Upper lobe of right lung (tissue), 1 donor: ENCODE measurements around the gene UPK1B. TPM values are rescaled to one million over a fixed set of nuclear protein-coding genes. Genes with fewer than 3 reads are reported as not detected.
"Not testable (repeated sequence)": the region's sequence is repeated elsewhere in the genome, so short reads cannot be mapped to it uniquely, and the experiment has no call there.

Experiments
- ATAC-seq: fragments of 200-7000 bp; cut with Tn5 transposase; one replicate; pipeline ENCODE4 v1.9.1; 2020; ENCODE audit warnings: mild to moderate bottlenecking, moderate library complexity
- DNase-seq: peaks from one replicate; pipeline ENCODE4 v3.0.0-alpha.2; 2020
- H3K27ac ChIP-seq: fragments of 200-600 bp; one replicate; pipeline ENCODE4 v1.8.0; 2022
- H3K27me3 ChIP-seq: fragments of 200-600 bp; one replicate; pipeline ENCODE4 v1.8.0; 2022; ENCODE audit warnings: mild to moderate bottlenecking
- H3K36me3 ChIP-seq: fragments of 200-600 bp; one replicate; pipeline ENCODE4 v1.8.0; 2022
- H3K4me1 ChIP-seq: fragments of 200-600 bp; one replicate; pipeline ENCODE4 v1.8.0; 2022
- H3K4me3 ChIP-seq: fragments of 200-600 bp; one replicate; pipeline ENCODE4 v1.8.0; 2022; ENCODE audit warnings: mild to moderate bottlenecking
- H3K9me3 ChIP-seq: fragments of 200-600 bp; one replicate; pipeline ENCODE4 v1.8.0; 2022
- intact Hi-C: fragments of 100-400 bp; cut with DNase I; formaldehyde crosslinking; loops from one replicate; pipeline ENCODE4 v1.11.0; 2022
- total RNA-seq: library from RNA; stranded (reverse); fragmentation: NEBNext Ultra II Directional; extraction: Animal tissue kit (Norgen Biotek cat#: 25700); gene quantifications from one replicate; pipeline ENCODE4 v1.2.1, GENCODE V29; 2021
- TF ChIP-seq, protein P1 (sequence below): fragments of 200-600 bp; IDR thresholded peaks from one replicate; pipeline ENCODE4 v1.8.0; 2022; ENCODE audit warnings: antibody characterized with exemption
- donor health status: DM: no; HTN: yes; CAD: no; lungs with severe emphysema.

Gene UPK1B
- total RNA-seq, 1 donor from 2014 or later, result 5.4 TPM

DNA sequence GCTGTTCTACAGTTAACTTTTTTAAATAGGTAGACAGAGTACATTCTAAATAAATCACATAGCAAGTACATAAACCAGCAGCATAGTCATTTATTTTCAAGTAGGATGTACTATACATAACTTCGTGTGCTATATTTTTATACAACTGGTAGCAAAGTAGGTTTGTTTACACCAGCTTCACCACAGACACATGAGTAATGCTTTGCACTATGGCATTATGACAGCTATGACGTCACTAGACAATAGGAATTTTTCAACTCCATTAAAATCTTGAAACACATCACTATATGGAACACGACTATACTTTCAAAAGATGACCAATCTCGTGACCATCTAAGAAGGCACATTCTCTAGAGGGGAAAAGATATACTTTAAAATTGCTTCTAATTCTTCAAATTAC, 23.9 kb upstream of the UPK1B start:
- no peak overlapping the region for H3K27ac ChIP-seq
- no peaks in the 10 kb centered on the region for H3K4me1 ChIP-seq
- H3K36me3 ChIP-seq, result no peaks in the 10 kb centered on the region
- TF ChIP-seq, protein P1, sequence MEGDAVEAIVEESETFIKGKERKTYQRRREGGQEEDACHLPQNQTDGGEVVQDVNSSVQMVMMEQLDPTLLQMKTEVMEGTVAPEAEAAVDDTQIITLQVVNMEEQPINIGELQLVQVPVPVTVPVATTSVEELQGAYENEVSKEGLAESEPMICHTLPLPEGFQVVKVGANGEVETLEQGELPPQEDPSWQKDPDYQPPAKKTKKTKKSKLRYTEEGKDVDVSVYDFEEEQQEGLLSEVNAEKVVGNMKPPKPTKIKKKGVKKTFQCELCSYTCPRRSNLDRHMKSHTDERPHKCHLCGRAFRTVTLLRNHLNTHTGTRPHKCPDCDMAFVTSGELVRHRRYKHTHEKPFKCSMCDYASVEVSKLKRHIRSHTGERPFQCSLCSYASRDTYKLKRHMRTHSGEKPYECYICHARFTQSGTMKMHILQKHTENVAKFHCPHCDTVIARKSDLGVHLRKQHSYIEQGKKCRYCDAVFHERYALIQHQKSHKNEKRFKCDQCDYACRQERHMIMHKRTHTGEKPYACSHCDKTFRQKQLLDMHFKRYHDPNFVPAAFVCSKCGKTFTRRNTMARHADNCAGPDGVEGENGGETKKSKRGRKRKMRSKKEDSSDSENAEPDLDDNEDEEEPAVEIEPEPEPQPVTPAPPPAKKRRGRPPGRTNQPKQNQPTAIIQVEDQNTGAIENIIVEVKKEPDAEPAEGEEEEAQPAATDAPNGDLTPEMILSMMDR, result no peak
- H3K9me3 ChIP-seq, result no peaks in the 10 kb centered on the region
- intact Hi-C loops, result no loop called here
- DNase-seq (no peak), ATAC-seq (no peak)
- no peak overlapping the region for H3K4me3 ChIP-seq
- H3K27me3 ChIP-seq, result no peaks in the 10 kb centered on the region

DNA sequence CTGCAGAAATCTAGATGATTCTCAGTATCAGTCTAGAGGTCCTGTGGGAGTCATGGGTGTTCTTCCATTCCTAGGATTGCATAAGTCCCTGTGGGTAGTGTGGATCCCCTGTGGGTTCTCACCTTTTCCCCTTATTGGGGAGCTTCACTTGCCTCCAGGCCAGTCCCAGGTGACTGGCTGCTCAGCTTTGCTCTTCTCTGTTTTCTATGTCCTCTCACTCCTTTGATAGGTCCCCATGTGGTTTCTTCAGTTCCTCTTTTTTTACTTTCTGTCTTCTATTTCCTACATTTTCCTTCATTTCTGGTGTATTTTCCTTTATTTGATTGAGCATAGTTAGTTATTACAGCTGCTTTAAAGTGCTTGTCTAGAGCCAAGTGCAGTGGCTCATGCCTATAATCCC, 16.5 kb upstream of the UPK1B start:
- intact Hi-C loops, result no loop called here

DNA sequence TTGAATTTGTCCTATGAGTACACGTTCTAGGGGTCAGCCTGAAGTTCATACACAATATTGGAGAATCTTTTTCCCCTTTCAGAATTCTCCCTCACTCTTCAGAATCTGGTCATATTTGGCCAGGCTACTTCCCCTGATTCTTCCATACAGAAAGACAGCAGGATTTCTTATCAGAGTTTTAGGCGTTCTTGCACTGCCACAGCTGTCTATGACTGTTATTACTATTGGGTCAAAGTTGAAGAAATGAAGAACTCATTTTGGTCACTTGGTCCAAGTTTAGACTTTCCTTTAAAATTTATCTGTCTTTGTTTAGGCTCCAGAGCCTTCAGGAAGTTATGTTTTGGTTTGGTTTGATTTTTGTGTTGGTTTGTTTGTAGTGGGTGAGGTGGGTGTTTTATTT, 15.4 kb upstream of the UPK1B start:
- H3K4me3 ChIP-seq, result no peak overlapping the region
- TF ChIP-seq, protein P1, result no peak
- DNase-seq, result no peak

More for the DNA sequence above, 16.5 kb upstream of the UPK1B start:
- DNase-seq (no peak), ATAC-seq (no peak)
- Histone ChIP-seq H3K27me3 (no peaks in the 10 kb centered on the region), H3K36me3 (no peaks in the 10 kb centered on the region), H3K9me3 (no peaks in the 10 kb centered on the region), H3K4me3 (no peak overlapping the region), H3K4me1 (no peaks in the 10 kb centered on the region), H3K27ac (no peak overlapping the region)
- TF ChIP-seq, protein P1, result no peak

DNA sequence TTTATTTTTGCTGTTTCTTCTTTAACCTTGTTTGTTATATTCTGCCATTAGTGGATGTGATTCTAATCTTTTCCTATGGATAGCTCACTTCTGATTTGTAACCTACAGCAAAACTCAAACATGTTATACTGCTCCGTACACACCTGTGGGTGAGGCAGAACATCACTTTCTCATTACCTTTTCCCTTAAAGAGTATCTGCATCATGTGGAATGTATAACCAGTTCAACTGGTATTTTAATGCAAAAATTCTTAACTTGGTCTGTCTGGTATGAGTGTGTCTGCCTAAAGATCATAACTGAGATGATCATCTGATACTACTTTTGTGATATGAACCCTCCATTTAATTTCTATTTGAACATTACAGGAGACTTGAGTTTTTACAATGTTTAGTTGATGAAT, 13.0 kb upstream of the UPK1B start:
- Histone ChIP-seq H3K4me3 (no peak overlapping the region), H3K27me3 (no peaks in the 10 kb centered on the region), H3K4me1 (no peaks in the 10 kb centered on the region), H3K36me3 (no peaks in the 10 kb centered on the region), H3K27ac (no peak overlapping the region), H3K9me3 (no peaks in the 10 kb centered on the region)
- ATAC-seq (no peak), DNase-seq (no peak)
- intact Hi-C loops, result no loop called here
- TF ChIP-seq, protein P1, result no peak

More for the DNA sequence above, 15.4 kb upstream of the UPK1B start:
- no peak for ATAC-seq
- Histone ChIP-seq H3K36me3 (no peaks in the 10 kb centered on the region), H3K4me1 (no peaks in the 10 kb centered on the region), H3K27ac (no peak overlapping the region), H3K27me3 (no peaks in the 10 kb centered on the region), H3K9me3 (no peaks in the 10 kb centered on the region)
- intact Hi-C loops, result no loop called here

DNA sequence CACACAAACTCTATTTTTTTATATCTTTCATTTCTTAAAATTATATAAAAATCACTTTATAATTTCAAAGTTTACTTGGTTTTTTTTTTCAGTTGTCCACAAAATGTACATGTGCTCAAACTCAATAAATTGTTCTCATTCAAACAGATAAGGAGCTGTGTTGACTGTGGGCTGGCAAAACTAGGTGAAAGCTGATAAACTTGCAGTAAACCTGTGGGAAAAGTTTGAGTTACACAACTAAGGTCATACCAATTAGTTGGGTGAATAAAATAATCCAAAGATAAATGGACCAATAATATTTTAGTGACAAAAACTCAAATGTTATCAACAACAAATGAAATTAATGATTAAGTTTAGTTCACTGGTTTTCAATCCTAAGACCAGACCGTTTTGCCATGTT, 12.6 kb upstream of the UPK1B start:
- intact Hi-C loops, result no loop called here
- Histone ChIP-seq H3K4me3 (no peak overlapping the region), H3K27ac (no peak overlapping the region), H3K36me3 (no peaks in the 10 kb centered on the region), H3K4me1 (no peaks in the 10 kb centered on the region), H3K9me3 (no peaks in the 10 kb centered on the region), H3K27me3 (no peaks in the 10 kb centered on the region)
- TF ChIP-seq, protein P1, result no peak
- ATAC-seq (no peak), DNase-seq (no peak)

DNA sequence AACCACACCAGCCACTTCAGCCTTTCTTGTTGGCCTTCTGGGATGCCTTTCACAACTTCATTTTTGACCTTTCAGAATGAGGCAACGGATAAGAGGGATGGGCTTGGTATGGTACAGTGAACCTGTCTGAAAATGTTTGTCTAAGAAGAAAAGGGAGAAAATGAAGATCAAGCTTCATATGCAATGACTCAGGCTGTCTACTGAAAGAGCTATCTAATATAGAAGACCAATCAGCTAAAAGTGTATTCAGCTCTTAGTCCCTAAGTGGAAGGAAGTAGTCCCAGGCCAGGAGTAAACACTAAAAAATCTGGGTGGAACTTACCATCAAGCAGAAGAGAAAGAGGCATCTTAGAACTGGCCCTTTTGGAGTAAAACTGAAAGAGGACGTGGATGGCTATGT, 12.2 kb upstream of the UPK1B start:
- no peaks in the 10 kb centered on the region for H3K36me3 ChIP-seq
- intact Hi-C loops, result no loop called here
- H3K27me3 ChIP-seq, result no peaks in the 10 kb centered on the region
- no peak for ATAC-seq
- TF ChIP-seq, protein P1, result no peak
- no peaks in the 10 kb centered on the region for H3K9me3 ChIP-seq
- no peaks in the 10 kb centered on the region for H3K4me1 ChIP-seq
- DNase-seq, result no peak
- no peak overlapping the region for H3K4me3 ChIP-seq
- H3K27ac ChIP-seq, result no peak overlapping the region

DNA sequence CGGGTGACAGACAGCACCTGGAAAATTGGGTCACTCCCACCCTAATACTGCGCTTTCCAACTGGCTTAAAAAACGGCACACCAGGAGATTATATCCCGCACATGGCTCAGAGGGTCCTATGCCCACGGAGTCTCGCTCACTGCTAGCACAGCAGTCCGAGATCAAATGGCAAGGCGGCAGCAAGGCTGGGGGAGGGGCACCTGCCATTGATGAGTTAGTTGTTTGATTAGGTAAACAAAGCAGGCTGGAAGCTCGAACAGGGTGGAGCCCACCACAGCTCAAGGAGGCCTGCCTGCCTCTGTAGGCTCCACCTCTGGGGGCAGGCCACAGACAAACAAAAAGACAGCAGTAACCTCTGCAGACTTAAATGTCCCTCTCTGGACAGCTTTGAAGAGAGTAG, 8.7 kb upstream of the UPK1B start:
- H3K4me3 ChIP-seq, H3K4me1 ChIP-seq, H3K27me3 ChIP-seq, H3K9me3 ChIP-seq, DNase-seq, H3K36me3 ChIP-seq, intact Hi-C loops, H3K27ac ChIP-seq, ATAC-seq: not testable (repeated sequence)
